ENCODE data around the gene TNXB.

Gene TNXB

DNA sequence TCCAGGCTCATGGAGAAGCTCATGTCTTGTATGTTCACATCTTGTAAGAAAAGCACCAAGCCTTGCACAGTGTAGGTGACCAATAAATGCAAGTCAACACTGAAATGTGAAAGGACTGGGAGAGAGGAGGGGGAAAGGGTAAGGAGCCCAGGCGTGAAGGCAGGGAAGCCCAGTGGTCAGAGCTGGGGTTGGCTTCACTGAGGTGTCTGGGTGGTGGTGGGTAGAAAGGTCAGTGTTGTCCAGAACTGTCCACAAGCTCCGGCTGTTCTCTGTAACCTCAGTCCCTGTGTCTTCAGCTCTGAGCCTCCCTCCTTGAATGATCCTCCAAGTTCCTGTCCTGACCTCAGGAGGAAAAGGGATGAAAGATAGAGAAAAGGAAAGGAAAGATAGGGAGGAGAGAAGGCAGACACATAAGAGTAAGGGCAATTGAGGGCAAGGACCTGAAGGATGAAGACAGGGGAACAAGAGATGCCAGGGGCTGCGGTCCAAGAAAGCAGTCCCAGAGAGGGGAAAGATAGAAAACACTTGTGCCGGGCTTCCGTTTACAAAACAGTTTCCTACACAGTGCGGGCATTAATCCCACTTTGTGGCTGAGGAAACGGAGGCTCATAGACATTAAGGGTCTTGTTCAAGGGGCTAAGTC, 2.4 kb upstream of the TNXB start:
- no peak overlapping the region for H3K4me3 ChIP-seq (ENCODE audit: low read length)
- TF ChIP-seq CTCF (IDR thresholded peaks at IDR 0.05; ENCODE audit: insufficient read depth, low read depth, low read length, missing control alignments) = no peak
- DNase-seq (ENCODE audit: low read depth) = no peak

- no peak overlapping the region for H3K4me3 ChIP-seq (ENCODE audit: low read length)
- DNase-seq (ENCODE audit: low read depth) = no peak
- TF ChIP-seq CTCF (IDR thresholded peaks at IDR 0.05; ENCODE audit: insufficient read depth, low read depth, low read length, missing control alignments) = no peak
Measured at GRCh38 chr6:32110632-32111031, 1.5 kb upstream of the TNXB start.

DNA sequence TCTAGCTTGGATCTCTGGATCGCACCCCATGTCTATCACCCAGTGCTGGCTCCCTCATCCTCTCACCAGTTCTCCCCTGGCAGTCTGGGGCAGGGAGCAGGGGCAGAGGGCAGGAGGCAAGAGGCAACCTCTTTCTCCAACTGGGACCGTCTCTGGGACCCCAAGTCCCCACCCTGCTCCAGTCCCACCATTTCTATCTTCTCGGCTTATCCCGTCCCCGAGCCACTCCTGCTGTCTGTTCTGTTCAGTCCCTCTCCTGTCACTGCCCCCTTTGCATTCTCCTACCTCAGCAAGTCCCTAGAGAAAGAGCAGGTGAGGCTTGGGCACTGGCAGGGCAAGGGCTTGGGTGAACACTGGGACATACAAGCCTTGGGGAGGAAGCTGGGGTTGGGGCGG, 625 bp upstream of the TNXB start:
- DNase-seq (ENCODE audit: low read depth) = no peak
- no peak overlapping the region for H3K4me3 ChIP-seq (ENCODE audit: low read length)
- TF ChIP-seq CTCF (IDR thresholded peaks at IDR 0.05; ENCODE audit: insufficient read depth, low read depth, low read length, missing control alignments) = no peak

GRCh38 chr6:32108727-32109113, 418 bp downstream of the TNXB start:
- H3K4me3 ChIP-seq (ENCODE audit: low read length) = no peak overlapping the region
- DNase-seq (ENCODE audit: low read depth) = no peak
- TF ChIP-seq CTCF (IDR thresholded peaks at IDR 0.05; ENCODE audit: insufficient read depth, low read depth, low read length, missing control alignments) = no peak

- no peak for DNase-seq (ENCODE audit: low read depth)
- no peak overlapping the region for H3K4me3 ChIP-seq (ENCODE audit: low read length)
- no peak for TF ChIP-seq CTCF (IDR thresholded peaks at IDR 0.05; ENCODE audit: insufficient read depth, low read depth, low read length, missing control alignments)
Measured at GRCh38 chr6:32108094-32108627, 977 bp downstream of the TNXB start.

DNA sequence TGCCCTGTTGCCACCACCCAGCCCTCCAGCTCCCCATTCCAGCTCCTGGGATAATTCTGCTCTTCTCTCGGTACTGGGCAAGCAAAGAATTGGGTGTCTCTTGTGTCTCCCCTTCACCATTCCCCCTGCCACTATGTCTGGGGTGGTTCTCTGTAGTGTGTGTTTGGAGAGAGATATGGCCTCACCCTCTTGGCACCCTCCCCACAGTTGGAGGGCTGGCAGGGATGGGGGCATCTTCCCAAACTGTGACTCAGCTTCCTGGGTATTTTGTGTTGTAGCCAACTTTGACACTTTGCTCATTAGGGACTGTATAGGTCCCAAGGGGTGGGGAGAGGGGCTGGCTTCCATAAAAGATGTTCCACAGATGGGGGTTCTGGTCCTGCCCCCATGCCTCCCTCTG, 1.7 kb downstream of the TNXB start:
- no peak for DNase-seq (ENCODE audit: low read depth)
- H3K4me3 ChIP-seq (ENCODE audit: low read length) = no peak overlapping the region
- TF ChIP-seq CTCF (IDR thresholded peaks at IDR 0.05; ENCODE audit: insufficient read depth, low read depth, low read length, missing control alignments) = no peak

DNA sequence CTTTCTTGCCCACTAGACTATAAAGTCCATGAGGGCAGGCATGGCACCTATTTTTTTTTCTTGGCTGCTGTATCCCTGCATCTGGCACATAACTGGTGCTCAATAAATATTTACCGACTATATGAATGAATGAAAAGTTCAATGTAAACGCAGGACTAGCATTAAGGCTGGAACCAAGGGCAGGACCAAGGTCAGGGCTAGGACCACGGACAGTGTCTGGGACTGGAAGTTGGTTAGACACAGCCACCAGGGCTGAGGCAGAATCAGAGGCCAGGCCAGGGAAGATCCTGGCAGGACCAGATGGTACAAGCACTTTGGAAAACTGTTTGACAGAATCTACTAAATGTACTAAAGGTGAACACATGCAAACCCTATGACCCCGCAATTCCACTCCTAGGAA, 3.7 kb downstream of the TNXB start:
- DNase-seq (ENCODE audit: low read depth) = no peak
- no peak for TF ChIP-seq CTCF (IDR thresholded peaks at IDR 0.05; ENCODE audit: insufficient read depth, low read depth, low read length, missing control alignments)
- no peak overlapping the region for H3K4me3 ChIP-seq (ENCODE audit: low read length)
